Measurements from ENCODE around the gene TIFAB. TPM values are rescaled to one million over a fixed set of nuclear protein-coding genes. Genes with fewer than 3 reads are reported as not detected.
A peak's percentile ranks its signal among the peaks of the same experiment; 100 is the strongest.

The TIFAB gene
- total RNA-seq, 1 experiment from 2014 or later, result not detected

DNA sequence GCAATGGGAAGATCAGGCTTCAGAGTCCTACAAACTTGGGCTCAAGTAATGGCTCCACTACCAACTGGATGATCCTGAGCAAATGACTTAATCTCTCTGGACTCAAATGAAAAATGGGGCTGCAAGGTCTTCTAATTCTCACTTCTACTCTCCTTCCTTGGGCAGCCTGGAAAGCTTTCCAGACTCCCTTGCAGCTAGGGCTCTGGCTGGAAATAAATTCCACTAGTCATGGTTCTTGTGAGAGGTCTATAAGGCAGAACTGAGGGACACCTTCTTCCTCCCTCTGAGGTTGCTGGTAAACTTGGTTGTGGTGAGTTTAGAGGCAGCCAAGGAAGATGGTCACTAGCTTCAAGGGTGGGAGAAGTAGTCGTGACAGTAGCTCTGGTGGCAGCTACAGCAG, 23.6 kb downstream of the TIFAB start:
- intact Hi-C loops (cut with micrococcal nuclease), result no loop called here
- no peak overlapping the region for H3K4me2 ChIP-seq (ENCODE audit: low read length)
- RAD21 ChIA-PET (ENCODE audit: low non-redundant PET in 1 of 2, low total read pairs in 2 of 2, uncharacterized antibody in 2 of 2, unreplicated experiment in 2 of 2), result no interaction called here
- DNase-seq (ENCODE audit: low read depth, low spot score), result no peak
- H3K36me3 ChIP-seq (ENCODE audit: control insufficient read depth in 1 of 2, insufficient read depth in 2 of 2, low read length in 2 of 2), result no peaks in the 10 kb centered on the region
- no peak for ATAC-seq
- no peaks in the 10 kb centered on the region for H4K20me1 ChIP-seq (ENCODE audit: insufficient read depth)
- peaks cover 2 to 13% of the 10 kb centered on the region in 2 experiments; a peak in 3 of 4 replicates for H3K4me1 ChIP-seq (ENCODE audit: control insufficient read depth in 1 of 2, insufficient read depth in 2 of 2, low read length in 2 of 2)
- no peaks in the 10 kb centered on the region for H3K79me2 ChIP-seq (ENCODE audit: insufficient read depth, low read length)
- CTCF ChIA-PET, result no interaction called here
- BruUV-seq (replicated peaks), result no TSS peak
- H3K9ac ChIP-seq (ENCODE audit: low read length), result no peak overlapping the region
- no peaks in the 10 kb centered on the region for H3K9me2 ChIP-seq (ENCODE audit: insufficient read depth)
- no peak for TF ChIP-seq TCF7L2 (IDR thresholded peaks at IDR 0.05; ENCODE audit: borderline replicate concordance, extremely low read depth, insufficient read depth, insufficient read length)
- no peak for TF ChIP-seq JUND (IDR thresholded peaks at IDR 0.05)
- TF ChIP-seq, protein P1, sequence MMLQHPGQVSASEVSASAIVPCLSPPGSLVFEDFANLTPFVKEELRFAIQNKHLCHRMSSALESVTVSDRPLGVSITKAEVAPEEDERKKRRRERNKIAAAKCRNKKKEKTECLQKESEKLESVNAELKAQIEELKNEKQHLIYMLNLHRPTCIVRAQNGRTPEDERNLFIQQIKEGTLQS (IDR thresholded peaks at IDR 0.05), result no peak
- TF ChIP-seq RAD21 (IDR thresholded peaks at IDR 0.05; ENCODE audit: low read depth), result no peak
- no peak for TF ChIP-seq POLR2AphosphoS5 (IDR thresholded peaks at IDR 0.05; ENCODE audit: low read depth, low read length)
- no peaks in the 10 kb centered on the region for H3K9me3 ChIP-seq (ENCODE audit: control insufficient read depth in 1 of 2, insufficient read depth in 1 of 2, low read depth in 1 of 2, low read length in 2 of 2)
- no peak overlapping the region for H2AFZ ChIP-seq (ENCODE audit: low read depth, low read length, poor library complexity, severe bottlenecking)
- H3K4me3 ChIP-seq (replicated peaks in 1 of 2; ENCODE audit: low read depth in 1 of 2, low read length in 2 of 2), result no peak overlapping the region
- no peaks in the 10 kb centered on the region for H3K27me3 ChIP-seq (ENCODE audit: insufficient read depth, low read length)
- H3K27ac ChIP-seq (ENCODE audit: low read depth, low read length), result no peak overlapping the region
- POLR2A ChIA-PET, result no interaction called here

DNA sequence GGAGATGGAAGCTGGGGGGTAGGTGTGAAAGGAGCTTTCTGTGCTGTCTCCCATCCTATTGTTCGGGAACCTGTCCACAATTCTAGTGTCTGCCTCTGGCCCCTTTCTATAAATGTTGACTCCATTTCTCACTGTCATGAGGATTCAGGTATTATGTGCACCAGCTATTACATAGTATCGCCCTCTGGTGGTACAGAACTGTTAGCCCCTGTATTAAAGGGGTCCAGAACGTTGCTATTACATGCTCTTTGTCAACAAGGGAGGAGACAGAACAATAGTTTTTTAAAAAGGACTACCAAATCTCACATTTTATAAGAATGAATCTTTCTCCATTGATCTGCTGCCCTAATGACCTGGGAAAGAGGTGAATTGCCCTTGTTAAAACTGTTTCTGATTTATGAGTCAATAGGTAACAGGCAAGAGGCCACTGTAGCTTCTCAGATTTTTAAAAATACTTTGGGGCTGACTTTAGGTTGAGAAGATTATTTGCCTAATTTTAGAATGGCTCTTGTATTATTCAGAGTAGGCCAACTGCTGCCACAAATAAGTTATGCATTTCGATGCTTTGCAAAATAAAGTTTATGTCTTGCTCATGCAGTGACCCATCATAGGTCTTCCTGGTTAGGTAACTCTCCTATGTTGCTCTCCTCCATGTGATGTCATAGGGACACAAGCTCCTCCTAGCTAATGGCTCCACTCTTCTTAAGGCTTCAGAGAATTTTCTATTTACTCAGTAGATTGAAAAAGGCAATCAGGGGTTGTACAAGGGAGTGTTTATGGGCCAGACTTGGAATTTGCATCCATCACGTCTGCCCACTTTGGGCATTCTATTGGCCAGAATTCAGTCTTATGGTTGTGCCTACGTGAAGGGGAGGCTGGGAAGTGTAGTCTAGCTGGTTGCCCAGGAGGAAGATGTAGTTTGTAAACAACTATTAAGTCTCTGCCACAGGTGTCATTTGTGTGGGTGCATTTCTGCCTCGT, 25.8 kb downstream of the TIFAB start:
- Histone ChIP-seq H3K9me2 (ENCODE audit: insufficient read depth) (no peaks in the 10 kb centered on the region), H4K20me1 (ENCODE audit: insufficient read depth) (no peaks in the 10 kb centered on the region), H3K4me2 (ENCODE audit: low read length) (no peak overlapping the region), H3K9ac (ENCODE audit: low read length) (no peak overlapping the region), H3K9me3 (ENCODE audit: control insufficient read depth in 1 of 2, insufficient read depth in 1 of 2, low read depth in 1 of 2, low read length in 2 of 2) (no peaks in the 10 kb centered on the region), H3K27ac (ENCODE audit: low read depth, low read length) (no peak overlapping the region), H2AFZ (ENCODE audit: low read depth, low read length, poor library complexity, severe bottlenecking) (peak overlapping the region; percentile 92), H3K4me3 (replicated peaks in 1 of 2; ENCODE audit: low read depth in 1 of 2, low read length in 2 of 2) (no peak overlapping the region), H3K79me2 (ENCODE audit: insufficient read depth, low read length) (no peaks in the 10 kb centered on the region), H3K4me1 (ENCODE audit: control insufficient read depth in 1 of 2, insufficient read depth in 2 of 2, low read length in 2 of 2) (peaks cover 9 to 23% of the 10 kb centered on the region in 2 experiments; a peak in 3 of 4 replicates), H3K36me3 (ENCODE audit: control insufficient read depth in 1 of 2, insufficient read depth in 2 of 2, low read length in 2 of 2) (no peaks in the 10 kb centered on the region), H3K27me3 (ENCODE audit: insufficient read depth, low read length) (no peaks in the 10 kb centered on the region)
- intact Hi-C loops (cut with micrococcal nuclease), result no loop called here
- ATAC-seq, result peak; percentile 92
- BruUV-seq (replicated peaks), result no TSS peak
- CTCF ChIA-PET, result interaction anchor here (0.7 to 3.1 kb wide), 13 partner anchors 8 to 140 kb away, joined by 3 to 17 read pairs (median 4); no protein-coding TSS in a partner anchor
- POLR2A ChIA-PET, result interaction anchor here (1.5 to 1.7 kb wide), 2 partner anchors 9 to 31 kb away, joined by 4 read pairs; no protein-coding TSS in a partner anchor
- peak; percentile 65 for DNase-seq (ENCODE audit: low read depth, low spot score)
- TF ChIP-seq CBX3 (IDR thresholded peaks at IDR 0.05; ENCODE audit: low read depth) (peak; percentile 65; the same call in 1 of the 2 replicates), SRF (IDR thresholded peaks at IDR 0.05; ENCODE audit: low read depth) (no peak), TCF7L2 (IDR thresholded peaks at IDR 0.05; ENCODE audit: borderline replicate concordance, extremely low read depth, insufficient read depth, insufficient read length) (no peak), FOSL1 (IDR thresholded peaks at IDR 0.05; ENCODE audit: low read depth) (0 out of 2 replicates have a peak, but pooled peaks have one; percentile 8), SP1 (IDR thresholded peaks at IDR 0.05; ENCODE audit: low read depth) (no peak), SIN3A (IDR thresholded peaks at IDR 0.05; ENCODE audit: low read depth) (0 out of 2 replicates have a peak, but pooled peaks have one; percentile 30), RAD21 (IDR thresholded peaks at IDR 0.05; ENCODE audit: low read depth) (peak; percentile 77)
- TF ChIP-seq, protein P2, sequence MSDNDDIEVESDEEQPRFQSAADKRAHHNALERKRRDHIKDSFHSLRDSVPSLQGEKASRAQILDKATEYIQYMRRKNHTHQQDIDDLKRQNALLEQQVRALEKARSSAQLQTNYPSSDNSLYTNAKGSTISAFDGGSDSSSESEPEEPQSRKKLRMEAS (IDR thresholded peaks at IDR 0.05), result peak; percentile 42
- TF ChIP-seq, protein P3, sequence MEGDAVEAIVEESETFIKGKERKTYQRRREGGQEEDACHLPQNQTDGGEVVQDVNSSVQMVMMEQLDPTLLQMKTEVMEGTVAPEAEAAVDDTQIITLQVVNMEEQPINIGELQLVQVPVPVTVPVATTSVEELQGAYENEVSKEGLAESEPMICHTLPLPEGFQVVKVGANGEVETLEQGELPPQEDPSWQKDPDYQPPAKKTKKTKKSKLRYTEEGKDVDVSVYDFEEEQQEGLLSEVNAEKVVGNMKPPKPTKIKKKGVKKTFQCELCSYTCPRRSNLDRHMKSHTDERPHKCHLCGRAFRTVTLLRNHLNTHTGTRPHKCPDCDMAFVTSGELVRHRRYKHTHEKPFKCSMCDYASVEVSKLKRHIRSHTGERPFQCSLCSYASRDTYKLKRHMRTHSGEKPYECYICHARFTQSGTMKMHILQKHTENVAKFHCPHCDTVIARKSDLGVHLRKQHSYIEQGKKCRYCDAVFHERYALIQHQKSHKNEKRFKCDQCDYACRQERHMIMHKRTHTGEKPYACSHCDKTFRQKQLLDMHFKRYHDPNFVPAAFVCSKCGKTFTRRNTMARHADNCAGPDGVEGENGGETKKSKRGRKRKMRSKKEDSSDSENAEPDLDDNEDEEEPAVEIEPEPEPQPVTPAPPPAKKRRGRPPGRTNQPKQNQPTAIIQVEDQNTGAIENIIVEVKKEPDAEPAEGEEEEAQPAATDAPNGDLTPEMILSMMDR (IDR thresholded peaks at IDR 0.05 in 2 of 3, conservative IDR thresholded peaks at IDR 0.05 in 1 of 3; ENCODE audit: borderline replicate concordance in 1 of 3, insufficient read depth in 1 of 3, low read depth in 2 of 3, low read length in 2 of 3), result peak; percentile 66 to 92 (median 86); a peak in 5 of 6 replicates
- RAD21 ChIA-PET (ENCODE audit: low non-redundant PET in 1 of 2, low total read pairs in 2 of 2, uncharacterized antibody in 2 of 2, unreplicated experiment in 2 of 2), result no interaction called here

Measured in HCT116 (cell line).